Osteoblast (primary cell): ENCODE data around the gene FUOM. TPM values are rescaled to one million over a fixed set of nuclear protein-coding genes. Genes with fewer than 3 reads are reported as not detected.

ENCODE experiments used
- DNase-seq: peaks from one replicate; pipeline ENCODE4 v3.0.0; 2011; ENCODE audit warnings: low spot score, mixed read lengths; ENCODE audit not compliant: insufficient read length; ENCODE audit errors: missing footprints
- H2AFZ ChIP-seq: 2 replicates; pipeline ENCODE4 v1.6.0; 2011; ENCODE audit warnings: mild to moderate bottlenecking, low read length
- H3K27ac ChIP-seq: 2 replicates; pipeline ENCODE4 v1.5.1; 2011; ENCODE audit warnings: mild to moderate bottlenecking, low read depth, low read length, moderate library complexity
- H3K27me3 ChIP-seq: 2 replicates; pipeline ENCODE4 v1.6.0; 2012; ENCODE audit warnings: mild to moderate bottlenecking, control low read depth, inconsistent platforms, low read length, moderate library complexity; ENCODE audit not compliant: insufficient read depth
- H3K36me3 ChIP-seq: 2 replicates; pipeline ENCODE4 v1.5.1; 2011; ENCODE audit warnings: mild to moderate bottlenecking, low read length, control low read depth, moderate library complexity; ENCODE audit not compliant: insufficient read depth
- H3K4me1 ChIP-seq: 2 replicates; pipeline ENCODE4 v1.5.1; 2011; ENCODE audit warnings: mild to moderate bottlenecking, low read length, control low read depth, moderate library complexity; ENCODE audit not compliant: insufficient read depth
- H3K4me2 ChIP-seq: 2 replicates; pipeline ENCODE4 v1.6.0; 2011; ENCODE audit warnings: mild to moderate bottlenecking, low read length; ENCODE audit not compliant: insufficient read depth
- H3K4me3 ChIP-seq: fragments of 200-600 bp; sonication (generic); 3 replicates; pipeline ENCODE4 v1.5.1; 2012; ENCODE audit warnings: mild to moderate bottlenecking, low read length, inconsistent platforms; ENCODE audit not compliant: insufficient read depth
- H3K79me2 ChIP-seq: 2 replicates; pipeline ENCODE4 v1.6.0; 2012; ENCODE audit warnings: mild to moderate bottlenecking, low read length, control low read depth, inconsistent platforms; ENCODE audit not compliant: insufficient read depth
- H3K9me3 ChIP-seq: 2 replicates; pipeline ENCODE4 v1.5.1; 2011; ENCODE audit warnings: low read depth, low read length, control low read depth
- H4K20me1 ChIP-seq: 2 replicates; pipeline ENCODE4 v1.6.0; 2012; ENCODE audit warnings: mild to moderate bottlenecking, low read length, control low read depth; ENCODE audit not compliant: insufficient read depth
- CTCF ChIP-seq: IDR thresholded peaks from 2 replicates; pipeline ENCODE4 v1.5.1; 2011; ENCODE audit warnings: mild to moderate bottlenecking, low read depth, low read length, moderate library complexity; ENCODE audit errors: extremely low read depth
- total RNA-seq: library from RNA; depleted of rRNA; stranded (reverse); fragments of >200 nt; gene quantifications from 2 replicates; pipeline ENCODE4 v1.2.3, GENCODE V29; 2012

Gene FUOM
- total RNA-seq, 1 donor, result 5.1 TPM

DNA sequence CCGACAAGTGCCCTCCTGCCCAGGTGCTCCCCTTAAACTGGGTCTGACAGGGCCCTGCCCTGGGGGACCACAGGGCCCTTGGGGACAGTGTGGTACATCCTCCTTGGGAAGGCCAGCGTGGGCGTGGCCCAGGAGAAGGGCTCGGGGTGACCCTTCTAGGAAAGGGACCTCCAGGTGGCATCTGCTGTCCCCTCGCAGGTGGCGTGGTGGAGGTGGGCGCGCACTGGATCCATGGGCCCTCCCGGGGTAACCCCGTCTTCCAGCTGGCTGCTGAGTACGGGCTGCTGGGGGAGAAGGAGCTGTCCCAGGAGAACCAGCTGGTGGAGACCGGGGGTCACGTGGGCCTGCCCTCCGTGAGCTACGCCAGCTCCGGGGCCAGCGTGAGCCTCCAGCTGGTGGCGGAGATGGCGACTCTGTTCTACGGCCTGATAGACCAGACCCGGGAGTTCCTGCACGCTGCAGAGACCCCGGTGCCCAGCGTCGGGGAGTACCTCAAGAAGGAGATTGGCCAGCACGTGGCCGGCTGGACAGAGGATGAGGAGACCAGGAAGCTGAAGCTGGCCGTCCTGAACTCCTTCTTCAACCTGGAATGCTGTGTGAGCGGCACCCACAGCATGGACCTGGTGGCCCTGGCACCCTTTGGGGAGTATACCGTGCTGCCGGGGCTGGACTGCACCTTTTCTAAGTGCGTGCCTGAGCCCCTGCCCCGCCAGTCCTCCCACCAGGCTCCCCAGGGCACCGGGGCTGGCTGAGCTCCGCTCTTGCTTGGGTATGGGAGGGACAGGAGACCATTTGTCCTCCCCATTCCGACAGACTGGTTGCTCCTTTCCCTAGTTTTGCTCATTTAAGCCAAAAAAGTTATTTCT, 22.2 kb upstream of the FUOM start:
- Histone ChIP-seq H3K27me3 (no peaks in the 10 kb centered on the region), H3K36me3 (no peaks in the 10 kb centered on the region), H3K4me1 (no peaks in the 10 kb centered on the region), H3K27ac (no peak overlapping the region), H3K4me2 (peak overlapping the region; percentile 78), H3K4me3 (peak overlapping the region; percentile 73), H2AFZ (peak overlapping the region; percentile 29), H4K20me1 (no peaks in the 10 kb centered on the region), H3K9me3 (no peaks in the 10 kb centered on the region), H3K79me2 (no peaks in the 10 kb centered on the region)
- no peak for TF ChIP-seq CTCF
- DNase-seq, result no peak

DNA sequence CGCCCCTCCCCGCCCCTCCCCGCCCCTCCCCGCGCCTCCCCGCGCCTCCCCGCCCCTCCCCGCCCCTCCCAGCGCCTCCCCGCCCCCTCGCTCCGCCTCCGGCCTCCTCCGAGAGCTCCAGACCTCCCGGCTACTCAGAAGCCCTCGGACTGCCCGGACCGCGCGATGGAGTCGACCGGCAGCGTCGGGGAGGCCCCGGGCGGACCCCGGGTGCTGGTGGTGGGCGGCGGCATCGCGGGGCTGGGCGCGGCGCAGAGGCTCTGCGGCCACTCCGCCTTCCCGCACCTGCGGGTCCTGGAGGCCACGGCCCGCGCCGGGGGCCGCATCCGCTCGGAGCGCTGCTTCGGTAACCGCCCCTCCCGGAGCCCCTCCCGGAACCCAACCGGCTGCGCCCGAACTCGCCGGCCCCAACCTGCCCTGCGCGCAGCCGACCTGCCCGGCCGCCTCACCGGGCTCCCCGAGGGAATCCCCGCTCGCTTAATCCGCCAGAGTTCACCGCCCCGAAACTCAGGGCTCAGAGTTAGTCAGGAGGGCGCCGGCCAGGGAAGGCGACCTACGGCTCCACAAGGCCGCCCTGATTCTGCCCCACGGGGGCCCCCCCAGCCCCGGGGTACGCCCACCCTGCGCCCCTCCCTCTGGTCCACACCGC, 21.5 kb upstream of the FUOM start, which contains the start of gene PAOX:
Gene PAOX, plus strand, starts transcription at position 111 of the 649 bp plus-strand sequence. Its CDS starts 55 bp downstream, at position 166.
- H3K27me3 ChIP-seq, result no peaks in the 10 kb centered on the region
- no peak within 1 kb of the TSS for H3K27ac ChIP-seq
- no peak for TF ChIP-seq CTCF
- no peaks in the 10 kb centered on the region for H3K36me3 ChIP-seq
- peak within 1 kb of the TSS; percentile 96 for H3K4me2 ChIP-seq
- H3K79me2 ChIP-seq, result no peaks in the 10 kb centered on the region
- no peaks in the 10 kb centered on the region for H3K9me3 ChIP-seq
- peak; percentile 99 for DNase-seq
- H2AFZ ChIP-seq, result peak within 1 kb of the TSS; percentile 95
- no peaks in the 10 kb centered on the region for H4K20me1 ChIP-seq
- no peaks in the 10 kb centered on the region for H3K4me1 ChIP-seq
- H3K4me3 ChIP-seq, result peak within 1 kb of the TSS; percentile 82

DNA sequence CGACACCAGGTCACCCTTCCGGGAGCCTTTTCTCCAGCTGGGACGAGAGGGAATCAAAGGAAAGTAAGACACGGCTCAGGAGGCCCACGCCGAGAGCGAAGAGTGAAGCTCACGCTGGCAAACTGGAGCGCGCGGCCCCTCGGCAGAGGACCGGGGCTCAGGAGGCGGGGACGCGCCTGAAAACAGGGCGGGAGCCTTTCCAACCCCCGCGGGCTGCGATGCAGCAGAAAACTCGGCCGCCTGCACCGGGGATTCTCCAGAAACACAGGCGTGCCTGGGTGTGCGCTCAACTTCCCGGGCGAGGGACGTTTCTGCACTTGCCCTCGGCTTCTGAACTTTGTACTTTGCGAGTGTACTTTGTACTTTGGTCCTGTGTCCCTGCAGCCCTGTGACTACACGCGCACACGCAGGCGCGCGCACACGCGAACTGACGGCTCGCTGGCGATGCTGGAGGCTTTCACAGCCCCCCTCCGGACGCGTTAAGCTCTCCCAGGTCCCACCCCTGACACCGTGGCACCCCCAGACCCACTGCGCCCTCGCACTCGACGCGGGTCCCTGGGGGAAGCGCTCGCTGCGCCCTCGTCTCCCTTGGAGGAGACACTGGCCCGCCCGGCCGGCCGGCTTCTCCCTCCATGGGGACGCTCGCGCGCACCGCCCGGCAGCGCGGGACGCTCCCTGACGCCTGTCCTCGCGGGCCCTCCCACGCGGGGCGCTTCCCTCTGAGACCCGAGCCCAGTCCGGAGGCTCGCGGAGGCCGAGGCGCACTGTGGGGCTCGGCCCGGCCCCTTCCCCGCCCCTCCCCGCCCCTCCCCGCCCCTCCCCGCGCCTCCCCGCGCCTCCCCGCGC, 20.7 kb upstream of the FUOM start:
- H2AFZ ChIP-seq, result peak overlapping the region; percentile 95
- H3K79me2 ChIP-seq, result no peaks in the 10 kb centered on the region
- no peaks in the 10 kb centered on the region for H3K36me3 ChIP-seq
- no peaks in the 10 kb centered on the region for H3K9me3 ChIP-seq
- H4K20me1 ChIP-seq, result no peaks in the 10 kb centered on the region
- peak overlapping the region; percentile 96 for H3K4me2 ChIP-seq
- H3K4me1 ChIP-seq, result peaks cover 5% of the 10 kb centered on the region
- DNase-seq, result peak; percentile 97
- no peaks in the 10 kb centered on the region for H3K27me3 ChIP-seq
- H3K27ac ChIP-seq, result no peak overlapping the region
- no peak for TF ChIP-seq CTCF
- H3K4me3 ChIP-seq, result peak overlapping the region; percentile 82
